ACC112 (cell line): ENCODE results near the gene SRGAP3.

Experiments
- H2AFZ ChIP-seq: fragments of 200-600 bp; sonication (generic); one replicate; pipeline ENCODE4 v1.6.0; 2017; ENCODE audit warnings: antibody characterized with exemption, low read length; ENCODE audit not compliant: unreplicated experiment
- H3K27ac ChIP-seq: fragments of 200-600 bp; sonication (generic); 2 replicates; pipeline ENCODE4 v1.5.1; 2014; ENCODE audit warnings: low read depth, mild to moderate bottlenecking, antibody characterized with exemption, low read length, moderate library complexity
- H3K27me3 ChIP-seq: fragments of 200-600 bp; sonication (generic); 2 replicates; pipeline ENCODE4 v1.6.1; 2014; ENCODE audit warnings: mild to moderate bottlenecking, antibody characterized with exemption, low read length, moderate library complexity, mixed read lengths; ENCODE audit not compliant: insufficient read depth
- H3K36me3 ChIP-seq: fragments of 200-600 bp; sonication (generic); 2 replicates; pipeline ENCODE4 v1.6.1; 2016; ENCODE audit warnings: mild to moderate bottlenecking, antibody characterized with exemption, low read length, moderate library complexity, mixed read lengths; ENCODE audit not compliant: insufficient read depth
- H3K4me1 ChIP-seq: fragments of 200-600 bp; sonication (generic); one replicate; pipeline ENCODE4 v1.6.1; 2016; ENCODE audit warnings: low read length, mixed read lengths; ENCODE audit not compliant: insufficient read depth, unreplicated experiment, control insufficient read depth
- H3K4me3 ChIP-seq: fragments of 200-600 bp; sonication (generic); 2 replicates; pipeline ENCODE4 v1.5.1; 2014; ENCODE audit warnings: mild to moderate bottlenecking, low read depth, low read length
- H3K79me2 ChIP-seq: fragments of 200-600 bp; sonication (generic); one replicate; pipeline ENCODE4 v1.6.0; 2016; ENCODE audit warnings: low read length; ENCODE audit not compliant: control insufficient read depth, unreplicated experiment, insufficient read depth

SRGAP3 gene

DNA sequence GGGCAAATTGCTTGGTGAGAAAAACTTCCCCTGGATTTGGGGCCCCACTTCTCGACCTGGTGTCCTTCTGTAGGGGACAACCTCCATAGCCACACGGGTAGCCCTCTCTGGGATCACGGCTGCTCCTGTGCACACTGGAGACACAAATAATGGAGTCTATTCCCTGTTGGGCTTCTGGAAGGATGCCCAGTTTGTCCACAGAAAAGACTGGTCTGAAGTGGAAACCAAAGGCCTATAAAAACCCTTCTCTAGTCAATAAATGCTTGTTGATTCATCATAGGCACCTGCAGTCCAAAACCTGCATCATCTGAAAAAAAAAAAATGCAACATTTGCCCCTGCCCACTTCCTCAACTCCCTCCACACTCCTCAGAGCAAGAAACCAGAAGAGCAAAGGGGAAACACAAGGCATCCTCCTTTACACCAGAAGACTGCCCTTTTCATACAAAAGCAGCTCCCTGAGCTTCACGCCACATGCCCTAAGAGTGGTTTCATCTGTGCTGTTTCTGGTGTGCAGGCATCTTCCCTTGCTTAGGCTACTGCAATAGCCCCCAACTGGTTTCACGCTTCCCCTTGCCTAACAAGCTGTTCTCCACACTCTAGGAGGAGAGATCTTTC is 36.3 kb downstream of the SRGAP3 start:
- Histone ChIP-seq H3K4me1 (peaks cover 15% of the 10 kb centered on the region), H3K79me2 (no peaks in the 10 kb centered on the region), H3K27me3 (peaks cover 7% of the 10 kb centered on the region; the same call in 1 of the 2 replicates)

DNA sequence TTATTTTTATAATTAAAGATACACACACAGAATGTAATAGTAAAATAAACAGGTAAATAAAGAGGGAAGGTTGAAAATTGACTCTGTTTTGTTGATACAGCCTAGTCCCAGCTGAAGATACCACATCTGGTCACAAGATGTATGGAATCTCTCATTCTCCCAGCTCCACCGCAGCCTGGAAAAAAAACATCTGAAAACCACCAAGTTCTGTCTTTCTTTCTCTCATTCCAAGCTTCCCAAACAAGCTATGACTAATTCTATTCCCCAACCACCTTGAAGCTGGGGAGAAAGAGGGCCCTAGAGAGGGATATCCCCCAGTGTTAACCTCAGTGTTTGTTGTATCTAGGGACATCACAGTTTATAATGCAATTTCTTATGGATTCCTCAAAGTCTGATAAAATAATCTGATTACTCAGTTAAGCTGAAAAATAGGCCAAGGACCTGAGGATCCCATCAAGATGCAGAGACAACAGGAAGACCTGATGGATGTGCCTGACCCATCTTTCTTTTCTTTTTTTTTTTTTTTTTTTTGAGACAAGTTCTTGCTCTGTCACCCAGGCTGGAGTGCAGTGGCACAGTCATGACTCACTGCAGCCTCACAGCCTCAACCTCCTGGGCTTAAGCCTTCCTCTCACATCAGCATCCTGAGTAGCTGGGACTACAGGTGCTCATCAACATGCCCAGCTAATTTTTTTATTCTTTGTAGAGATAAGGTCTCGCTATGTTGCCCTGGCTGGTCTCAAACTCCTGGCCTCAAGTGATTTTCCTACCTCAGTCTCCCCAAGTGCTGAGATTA is 38.1 kb downstream of the SRGAP3 start:
- peaks cover 15% of the 10 kb centered on the region for H3K4me1 ChIP-seq
- peaks cover 7% of the 10 kb centered on the region; the same call in 1 of the 2 replicates for H3K27me3 ChIP-seq
- no peak overlapping the region for H3K4me3 ChIP-seq
- H3K36me3 ChIP-seq: no peaks in the 10 kb centered on the region
- no peak overlapping the region for H2AFZ ChIP-seq
- no peaks in the 10 kb centered on the region for H3K79me2 ChIP-seq
- H3K27ac ChIP-seq: no peak overlapping the region

More for the DNA sequence above, 36.3 kb downstream of the SRGAP3 start:
- H3K36me3 ChIP-seq: no peaks in the 10 kb centered on the region
- no peak overlapping the region for H3K27ac ChIP-seq
- no peak overlapping the region for H2AFZ ChIP-seq
- H3K4me3 ChIP-seq: no peak overlapping the region

DNA sequence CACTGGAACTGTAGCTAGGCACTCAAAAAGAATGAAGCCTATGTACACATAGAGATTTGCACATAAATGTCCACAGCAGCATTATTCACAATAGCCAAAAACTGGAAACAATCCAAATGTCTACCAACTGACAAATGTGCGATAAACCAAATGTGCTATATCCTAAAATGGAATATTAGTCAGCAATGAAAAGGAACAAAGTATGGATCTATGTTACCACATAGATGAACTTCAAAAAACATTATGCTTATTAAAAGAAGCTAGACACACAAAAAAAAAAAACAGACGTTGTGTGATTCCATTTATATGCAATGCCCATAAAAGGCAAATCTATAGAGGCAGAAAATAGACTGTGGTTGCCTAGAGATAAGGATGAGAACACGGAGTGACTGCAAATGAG is 39.7 kb downstream of the SRGAP3 start:
- H3K4me3 ChIP-seq: no peak overlapping the region
- H3K36me3 ChIP-seq: no peaks in the 10 kb centered on the region
- H2AFZ ChIP-seq: no peak overlapping the region
- H3K4me1 ChIP-seq: peaks cover 8% of the 10 kb centered on the region
- H3K79me2 ChIP-seq: no peaks in the 10 kb centered on the region
- H3K27me3 ChIP-seq: peaks cover 9% of the 10 kb centered on the region
- H3K27ac ChIP-seq: no peak overlapping the region

DNA sequence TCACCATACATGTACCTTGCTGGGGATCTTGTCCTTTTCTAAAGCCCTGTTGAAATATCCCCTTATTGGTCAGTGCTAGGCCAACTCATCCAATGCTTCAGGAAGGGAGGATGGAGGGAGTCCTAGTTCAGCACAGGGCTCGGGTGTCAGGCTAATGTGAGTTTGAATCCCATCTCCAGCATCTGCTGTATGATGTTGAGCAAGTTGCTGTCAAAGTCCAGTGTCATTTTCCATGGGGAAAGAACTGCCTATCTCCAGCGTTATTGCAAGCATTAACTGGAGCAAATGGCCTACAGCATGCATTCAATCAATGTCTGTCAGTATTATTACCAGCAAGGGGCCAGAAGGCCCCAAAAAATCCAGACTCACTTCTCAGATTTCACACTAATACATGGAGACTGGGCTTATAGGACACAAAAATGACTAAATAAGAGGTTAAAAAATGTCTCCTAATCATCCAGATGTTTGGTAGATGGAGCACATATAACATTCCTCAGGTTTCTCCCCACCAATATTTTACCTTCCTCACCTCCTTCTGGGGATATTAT is 40.8 kb downstream of the SRGAP3 start:
- H3K4me1 ChIP-seq: no peaks in the 10 kb centered on the region
- no peaks in the 10 kb centered on the region for H3K36me3 ChIP-seq
- no peak overlapping the region for H3K4me3 ChIP-seq
- no peak overlapping the region for H3K27ac ChIP-seq
- H3K79me2 ChIP-seq: no peaks in the 10 kb centered on the region
- peaks cover 9% of the 10 kb centered on the region for H3K27me3 ChIP-seq
- no peak overlapping the region for H2AFZ ChIP-seq

DNA sequence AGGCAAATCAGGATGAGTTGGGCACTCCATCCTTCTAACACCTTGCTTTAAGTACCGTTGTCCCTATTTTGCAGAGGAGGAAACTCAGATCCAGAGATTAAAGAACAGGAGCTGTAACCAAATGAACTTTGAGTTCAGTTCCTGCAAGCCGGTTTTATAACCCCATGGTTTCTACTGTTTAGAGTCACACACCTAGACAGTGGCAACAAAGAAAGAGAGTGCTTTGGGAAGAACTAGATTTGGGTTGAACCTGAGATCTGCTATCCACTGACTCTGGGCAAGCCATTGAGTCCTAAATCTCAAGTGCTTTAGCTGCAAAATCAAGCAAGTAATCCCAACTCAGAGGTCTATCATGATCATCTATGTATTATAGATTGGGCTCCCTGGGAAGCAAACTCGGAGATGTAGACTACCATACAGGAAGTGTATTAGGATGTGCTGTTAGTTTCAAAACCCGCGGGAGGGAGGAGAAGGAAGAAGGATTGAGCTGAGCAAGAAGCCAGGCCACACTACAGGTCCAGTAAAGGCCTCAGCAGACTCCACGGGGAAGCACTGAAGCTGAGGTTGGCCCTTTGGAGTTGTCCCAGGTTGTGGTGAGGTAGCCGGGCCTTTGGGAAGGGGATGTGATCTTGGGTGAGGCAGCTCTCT is 42.2 kb downstream of the SRGAP3 start:
- peaks cover 9% of the 10 kb centered on the region for H3K27me3 ChIP-seq
- no peaks in the 10 kb centered on the region for H3K4me1 ChIP-seq
- H3K79me2 ChIP-seq: no peaks in the 10 kb centered on the region
- H3K36me3 ChIP-seq: no peaks in the 10 kb centered on the region
- no peak overlapping the region for H3K4me3 ChIP-seq
- no peak overlapping the region for H3K27ac ChIP-seq
- H2AFZ ChIP-seq: no peak overlapping the region

DNA sequence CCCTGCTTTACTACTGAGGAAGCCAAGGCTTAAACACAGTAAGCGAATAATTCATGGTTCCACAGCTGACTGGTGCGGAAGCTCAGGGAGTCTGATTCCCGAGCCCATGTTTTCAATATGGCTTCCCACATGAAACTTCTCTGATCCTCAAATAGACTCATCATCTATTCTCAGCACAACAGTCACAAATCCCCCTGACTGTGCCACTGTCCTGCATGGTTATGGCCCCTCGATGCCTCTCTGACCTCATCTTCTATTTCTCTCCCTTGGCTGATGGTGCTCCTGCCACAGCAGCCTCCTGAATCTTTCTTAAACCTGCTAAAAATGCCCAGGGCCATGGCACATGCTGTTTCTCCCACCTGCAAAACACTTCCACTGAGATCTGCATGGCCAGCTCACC is 43.2 kb downstream of the SRGAP3 start:
- Histone ChIP-seq H3K4me1 (no peaks in the 10 kb centered on the region), H3K79me2 (no peaks in the 10 kb centered on the region), H3K27me3 (peaks cover 15% of the 10 kb centered on the region), H3K4me3 (no peak overlapping the region), H3K27ac (no peak overlapping the region), H2AFZ (no peak overlapping the region), H3K36me3 (no peaks in the 10 kb centered on the region)

DNA sequence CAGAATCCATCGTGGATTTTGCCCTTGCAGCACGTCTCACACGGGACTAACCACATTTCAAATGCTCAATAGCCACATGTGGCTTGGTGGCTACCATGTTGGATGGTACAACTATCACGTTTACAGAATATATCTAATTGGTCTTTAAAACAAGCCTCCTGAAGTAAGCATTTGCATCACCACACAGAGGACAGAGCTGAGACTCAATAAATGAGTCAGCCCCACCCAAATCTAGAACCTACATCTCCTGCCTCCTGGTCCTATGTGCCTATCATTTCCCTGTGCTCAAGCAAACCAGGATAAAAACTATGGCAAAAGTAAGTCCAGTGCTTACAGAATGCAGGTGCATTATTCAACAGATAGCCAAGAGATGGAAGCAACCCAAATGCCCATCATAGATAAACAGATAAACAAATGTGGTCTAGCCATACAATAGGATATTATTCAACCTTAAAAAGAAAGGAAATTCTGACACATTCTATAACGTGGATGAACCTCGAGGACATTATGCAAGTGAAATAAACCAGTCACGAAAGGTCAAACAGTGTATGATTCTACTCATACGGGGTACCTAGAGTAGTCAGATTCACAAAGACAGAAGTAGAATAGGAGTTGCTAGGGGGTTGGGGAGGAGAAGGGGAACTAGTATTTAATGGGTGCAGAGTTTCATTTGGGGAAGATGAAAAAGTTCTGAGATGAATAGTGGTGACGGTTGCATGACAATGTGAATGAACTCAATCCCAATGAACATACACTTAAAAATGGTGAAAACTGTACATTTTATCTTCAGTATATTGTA is 43.9 kb downstream of the SRGAP3 start:
- H3K27me3 ChIP-seq: peaks cover 20% of the 10 kb centered on the region
- H3K79me2 ChIP-seq: no peaks in the 10 kb centered on the region
- no peak overlapping the region for H3K27ac ChIP-seq
- no peaks in the 10 kb centered on the region for H3K36me3 ChIP-seq
- H2AFZ ChIP-seq: no peak overlapping the region
- no peak overlapping the region for H3K4me3 ChIP-seq
- H3K4me1 ChIP-seq: no peaks in the 10 kb centered on the region

DNA sequence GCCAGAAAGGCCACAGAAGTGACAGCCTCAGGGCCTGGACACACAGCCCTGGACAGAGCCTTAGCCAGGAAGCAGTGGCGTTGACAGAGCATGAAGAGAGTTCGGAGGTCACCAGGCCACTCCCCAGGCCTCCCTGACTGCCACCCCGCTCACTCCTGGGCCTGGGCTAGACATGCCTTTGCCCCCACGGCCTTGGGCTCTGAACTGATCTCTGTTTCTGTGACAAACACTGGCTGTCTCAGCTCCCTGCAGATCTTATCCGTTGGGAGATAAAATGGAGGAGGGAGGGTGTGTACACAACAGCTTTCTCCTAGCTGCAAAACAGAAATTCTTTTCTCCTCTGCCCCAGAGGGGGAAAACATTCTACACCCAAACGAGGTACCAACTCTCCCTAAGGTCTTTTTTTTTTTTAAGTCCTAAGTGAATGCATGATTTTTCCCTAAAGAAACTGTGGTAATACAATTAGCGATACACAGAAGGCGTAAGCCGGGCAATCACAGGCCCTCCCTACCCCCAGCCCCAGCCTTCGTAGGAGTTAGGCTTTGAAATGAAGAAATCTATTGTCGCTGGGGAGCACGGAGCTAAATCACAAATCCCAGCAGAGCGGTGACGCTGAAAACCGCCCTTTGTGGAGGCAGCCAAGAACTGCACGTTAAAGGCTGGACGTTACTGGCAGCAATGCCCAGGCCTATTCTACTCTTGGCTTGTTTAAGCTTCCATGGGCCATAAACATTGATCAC is 45.0 kb downstream of the SRGAP3 start:
- no peak overlapping the region for H3K4me3 ChIP-seq
- H3K27ac ChIP-seq: no peak overlapping the region
- peaks cover 20% of the 10 kb centered on the region for H3K27me3 ChIP-seq
- H3K36me3 ChIP-seq: no peaks in the 10 kb centered on the region
- no peaks in the 10 kb centered on the region for H3K79me2 ChIP-seq
- H2AFZ ChIP-seq: no peak overlapping the region
- H3K4me1 ChIP-seq: no peaks in the 10 kb centered on the region

DNA sequence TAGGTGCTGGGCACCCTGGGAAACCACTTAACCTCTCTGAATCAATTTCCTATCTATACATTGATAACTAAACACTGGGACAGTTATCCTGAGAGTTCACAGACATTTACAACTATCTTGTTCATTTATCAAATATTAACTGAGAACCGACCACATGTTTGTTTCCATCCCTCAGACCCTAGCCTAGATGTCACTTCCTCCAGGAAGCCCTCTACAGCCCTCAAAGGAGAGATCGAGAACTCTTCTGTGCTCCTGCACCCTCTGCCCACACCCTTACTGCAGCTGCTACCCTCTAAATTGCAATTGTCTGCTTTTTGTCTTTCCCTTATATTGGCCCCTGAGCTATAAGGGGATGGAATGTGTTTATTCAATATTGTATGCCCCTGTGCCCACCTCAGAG is 46.1 kb downstream of the SRGAP3 start:
- Histone ChIP-seq H2AFZ (no peak overlapping the region), H3K79me2 (no peaks in the 10 kb centered on the region), H3K27ac (no peak overlapping the region), H3K36me3 (no peaks in the 10 kb centered on the region), H3K4me3 (no peak overlapping the region), H3K27me3 (peaks cover 20% of the 10 kb centered on the region), H3K4me1 (no peaks in the 10 kb centered on the region)

DNA sequence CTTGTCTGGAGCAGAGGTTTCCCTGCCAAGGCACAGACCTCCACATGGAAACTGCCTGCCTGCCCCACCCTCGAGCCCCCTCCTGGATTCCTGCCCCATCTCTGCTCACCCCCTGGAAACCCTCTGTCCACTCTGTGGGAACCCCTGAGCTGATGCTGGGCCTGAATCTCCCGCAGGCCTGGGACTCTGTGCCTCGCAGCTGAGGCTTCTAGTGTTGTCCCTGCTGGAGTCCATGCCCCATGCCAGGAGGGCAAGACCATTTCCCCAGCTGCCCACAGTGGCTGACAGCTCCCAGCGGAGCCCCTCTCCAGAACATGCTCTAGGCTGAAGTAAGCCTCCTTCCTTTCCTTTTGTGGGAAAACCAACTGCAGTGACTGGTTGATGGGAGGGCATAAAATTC is 46.9 kb downstream of the SRGAP3 start:
- H3K4me3 ChIP-seq: no peak overlapping the region
- H3K4me1 ChIP-seq: no peaks in the 10 kb centered on the region
- H3K27ac ChIP-seq: no peak overlapping the region
- H3K27me3 ChIP-seq: peaks cover 26% of the 10 kb centered on the region
- no peaks in the 10 kb centered on the region for H3K36me3 ChIP-seq
- no peaks in the 10 kb centered on the region for H3K79me2 ChIP-seq
- no peak overlapping the region for H2AFZ ChIP-seq
